NCI-H526 (cell line): ENCODE measurements around the gene GLRX3.
A peak's percentile ranks its signal among the peaks of the same experiment; 100 is the strongest.

Experiments
- DNase-seq, 2 experiments: peaks; one replicate each; lab custom pipeline; 2025; lab: John Stamatoyannopoulos, UW

The GLRX3 gene

DNA sequence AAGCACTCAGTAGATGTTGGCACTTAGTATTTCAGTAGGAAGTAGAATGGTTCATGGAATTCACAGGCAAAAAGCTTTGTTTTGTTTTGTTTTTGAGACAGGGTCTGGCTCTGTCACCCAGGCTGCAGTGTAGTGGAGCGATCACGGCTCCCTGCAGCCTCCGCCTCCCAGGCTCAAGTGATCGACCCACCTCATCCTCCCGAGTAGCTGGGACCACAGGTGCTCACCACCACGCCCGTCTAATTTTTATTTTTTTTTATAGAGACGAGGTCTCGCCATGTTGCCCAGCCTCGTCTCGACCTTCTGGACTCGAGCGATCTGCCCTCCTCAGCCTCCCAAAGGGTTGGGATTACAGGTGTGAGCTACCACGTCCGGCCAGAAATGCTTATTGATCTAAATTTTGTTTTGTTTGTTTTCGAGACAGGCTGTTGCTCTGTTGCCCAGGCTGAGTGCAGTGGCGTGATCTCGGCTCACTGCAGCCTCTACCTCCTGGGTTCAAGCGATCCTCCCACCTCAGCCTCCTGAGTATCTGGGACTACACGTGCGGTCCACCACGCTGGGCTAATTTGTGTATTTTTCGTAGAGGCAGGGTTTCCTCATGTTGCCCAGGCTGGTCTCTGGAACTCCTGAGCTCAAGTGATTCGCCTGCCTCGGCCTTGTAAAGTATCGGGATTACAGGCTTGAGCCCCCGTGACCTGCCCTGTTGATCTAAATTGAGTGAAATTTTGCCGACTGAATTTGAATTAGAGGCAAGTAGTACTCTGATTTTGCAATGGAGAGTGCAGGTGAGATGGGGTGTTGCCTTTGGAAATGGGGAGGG is 1.7 kb downstream of the GLRX3 start:
- no peak for DNase-seq

DNA sequence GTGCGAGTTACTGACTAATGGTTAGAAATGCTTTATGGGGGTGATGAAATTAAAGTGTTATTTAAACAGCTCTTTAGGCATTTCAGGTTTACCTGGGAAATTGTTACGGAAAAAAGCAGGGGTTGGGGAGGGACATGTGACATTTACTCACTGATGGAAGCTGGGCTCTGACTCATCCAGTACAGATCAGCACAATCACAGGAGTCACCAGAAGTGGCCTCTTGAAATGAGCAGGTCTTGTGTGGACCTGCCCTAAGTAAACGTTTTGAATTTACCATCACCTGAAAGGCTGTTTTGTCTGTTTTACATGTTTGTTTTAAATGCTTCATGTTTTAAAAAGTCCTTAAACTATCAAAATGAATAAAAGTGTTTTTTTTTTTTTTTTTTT is 2.3 kb downstream of the GLRX3 start:
- DNase-seq = no peak

DNA sequence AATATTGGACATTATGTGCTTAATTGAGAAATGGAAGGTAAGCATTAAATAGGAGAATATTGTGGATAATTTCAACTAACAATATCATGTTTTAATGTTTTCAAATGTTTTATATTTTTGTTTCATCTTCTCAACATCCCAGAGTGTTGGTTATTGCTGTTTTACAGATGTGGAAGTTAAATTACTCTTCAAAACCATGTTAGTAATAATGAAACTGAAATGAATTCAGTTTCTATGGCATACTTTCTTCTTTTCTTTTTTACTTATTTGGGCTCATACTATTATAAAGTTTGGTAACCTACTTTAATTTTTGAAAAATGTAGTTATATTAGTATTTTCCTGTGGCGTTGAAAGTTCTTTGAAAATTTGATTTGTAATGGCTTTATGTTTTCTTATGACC is 4.2 kb downstream of the GLRX3 start:
- no peak for DNase-seq

DNA sequence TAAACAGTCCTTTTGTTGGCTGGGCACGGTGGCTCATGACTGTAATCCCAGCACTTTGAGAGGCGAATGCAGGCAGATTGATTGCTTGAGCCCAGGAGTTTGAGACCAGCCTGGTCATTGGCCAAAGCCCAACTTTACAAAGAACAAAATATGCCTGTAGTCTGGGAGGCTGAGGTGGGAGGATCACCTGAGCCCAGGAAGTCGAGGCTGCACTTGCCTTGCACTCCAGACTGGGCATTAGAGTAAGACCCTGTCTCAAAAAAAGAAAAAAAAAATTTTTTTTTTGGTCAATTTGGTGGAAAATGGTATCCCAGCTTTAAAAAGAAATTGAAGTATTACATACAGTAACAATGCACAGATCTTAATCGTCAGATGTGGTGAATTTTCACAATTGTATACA is 4.8 kb downstream of the GLRX3 start:
- DNase-seq = no peak

DNA sequence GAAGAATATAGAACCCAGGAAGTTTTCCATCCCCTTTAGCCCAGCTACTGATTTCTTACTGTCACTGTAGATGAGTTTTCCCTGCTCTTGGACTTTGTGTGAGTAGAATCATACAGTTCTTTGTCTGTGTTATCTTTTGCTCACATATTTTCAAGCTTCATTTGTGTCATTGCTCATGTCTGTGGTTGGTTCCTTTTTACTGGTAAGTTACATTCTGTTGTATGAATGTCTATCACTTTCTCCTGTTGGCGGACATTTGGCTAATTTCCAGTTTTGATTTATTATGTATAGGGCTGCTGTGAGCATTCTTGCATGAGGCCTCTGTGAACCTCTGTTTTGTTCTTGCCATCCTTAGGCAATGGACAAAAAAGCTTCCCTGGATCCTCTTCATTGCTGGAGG is 5.3 kb downstream of the GLRX3 start:
- no peak for DNase-seq

DNA sequence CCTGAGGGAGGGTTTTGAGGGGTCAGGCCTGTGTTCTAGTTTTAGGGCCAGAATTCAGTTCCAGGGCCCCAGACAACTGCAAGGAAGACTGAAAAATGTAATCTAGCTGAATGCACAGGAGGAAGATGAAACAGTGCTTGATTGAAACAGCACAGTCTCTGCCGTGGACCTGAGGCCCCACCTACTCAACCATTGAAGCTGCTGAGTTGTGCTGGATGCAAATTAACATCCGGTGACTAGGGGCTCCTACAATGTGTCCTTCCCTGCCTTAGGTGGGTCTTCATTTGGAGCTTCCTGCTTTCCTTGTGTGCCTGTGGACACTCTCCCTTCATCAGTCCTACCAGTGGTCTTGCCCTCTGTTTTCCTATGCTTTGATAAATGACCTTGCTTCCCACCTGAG is 5.7 kb downstream of the GLRX3 start:
- DNase-seq = peak in 1 of 2 experiments; percentile 20

DNA sequence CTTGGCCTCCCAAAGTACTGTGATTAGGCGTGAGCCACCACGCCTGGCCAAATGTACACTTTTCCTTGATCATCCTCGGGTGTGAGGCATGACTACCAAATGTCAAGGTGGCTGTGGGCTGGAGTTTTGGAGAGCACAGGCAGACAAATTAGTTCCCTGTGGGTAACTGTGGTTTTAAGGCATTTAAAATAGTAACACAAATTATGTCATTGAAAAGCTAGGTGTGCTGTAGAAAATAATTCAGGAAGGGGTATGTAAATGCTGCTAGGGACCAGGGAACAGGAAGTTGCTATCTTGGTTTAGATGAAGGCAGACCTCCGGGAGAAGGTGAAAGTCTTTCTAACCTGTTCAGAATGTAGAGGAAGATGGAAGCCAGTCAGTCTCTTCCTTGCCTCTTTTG is 9.9 kb downstream of the GLRX3 start:
- DNase-seq = no peak

DNA sequence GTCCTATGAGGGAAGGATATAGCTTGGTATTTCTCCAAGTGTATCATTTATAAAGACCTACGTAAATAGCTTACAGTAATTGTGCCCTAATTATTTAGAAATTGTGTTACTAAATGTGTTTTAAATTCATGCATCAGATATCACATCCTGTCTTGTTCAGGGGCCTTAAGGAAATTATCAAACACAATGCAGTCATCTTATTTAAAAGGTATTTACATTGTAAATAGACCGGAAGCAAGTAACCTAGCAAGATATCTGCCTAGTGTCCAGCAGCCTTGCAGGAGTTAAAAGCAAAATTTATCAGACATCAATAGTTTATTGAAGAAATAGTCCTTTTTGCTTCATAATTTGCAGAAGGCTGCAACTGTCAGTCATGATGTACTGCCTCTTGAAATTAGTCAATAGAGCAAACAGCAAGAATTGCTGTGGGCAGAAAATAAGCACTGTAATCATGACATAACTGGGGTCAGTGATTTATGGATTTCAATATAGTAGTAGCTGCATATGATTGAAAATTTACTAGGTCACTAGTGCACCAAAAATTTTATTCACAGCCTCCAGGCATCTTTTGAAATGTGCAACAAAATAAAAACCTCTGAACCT is 23.1 kb downstream of the GLRX3 start:
- DNase-seq = no peak

DNA sequence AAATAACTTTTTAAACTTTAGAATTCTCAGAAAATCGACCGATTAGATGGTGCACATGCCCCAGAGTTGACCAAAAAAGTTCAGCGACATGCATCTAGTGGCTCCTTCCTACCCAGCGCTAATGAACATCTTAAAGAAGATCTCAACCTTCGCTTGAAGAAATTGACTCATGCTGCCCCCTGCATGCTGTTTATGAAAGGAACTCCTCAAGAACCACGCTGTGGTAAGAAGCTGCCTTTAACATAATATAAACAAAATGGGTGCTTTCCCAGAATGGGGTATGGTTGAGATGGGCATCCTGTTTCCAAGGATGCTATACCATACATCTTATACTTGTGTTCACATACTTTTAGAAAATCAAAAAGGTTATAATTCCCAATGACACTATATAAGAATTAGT is 24.6 kb downstream of the GLRX3 start:
- no peak for DNase-seq

DNA sequence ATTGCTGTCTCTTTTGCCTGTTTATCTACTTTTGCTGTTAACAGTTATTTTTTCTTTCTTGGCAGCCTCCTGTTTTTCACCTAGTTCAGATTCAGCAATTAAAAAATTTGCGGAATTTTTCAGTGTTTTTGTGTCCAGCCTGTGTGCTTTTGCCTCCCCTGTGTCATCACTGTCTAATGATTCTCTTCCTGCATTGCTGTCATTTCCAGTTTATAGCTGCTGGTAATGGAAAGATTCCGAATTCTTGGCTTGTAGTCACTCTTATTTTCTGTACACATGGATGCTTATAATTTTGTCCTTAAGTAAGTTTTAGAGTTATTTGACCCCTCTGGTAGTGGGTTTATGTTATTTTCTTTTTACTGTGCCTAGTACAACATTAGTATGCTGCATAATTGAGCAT is 25.1 kb downstream of the GLRX3 start:
- DNase-seq = no peak

DNA sequence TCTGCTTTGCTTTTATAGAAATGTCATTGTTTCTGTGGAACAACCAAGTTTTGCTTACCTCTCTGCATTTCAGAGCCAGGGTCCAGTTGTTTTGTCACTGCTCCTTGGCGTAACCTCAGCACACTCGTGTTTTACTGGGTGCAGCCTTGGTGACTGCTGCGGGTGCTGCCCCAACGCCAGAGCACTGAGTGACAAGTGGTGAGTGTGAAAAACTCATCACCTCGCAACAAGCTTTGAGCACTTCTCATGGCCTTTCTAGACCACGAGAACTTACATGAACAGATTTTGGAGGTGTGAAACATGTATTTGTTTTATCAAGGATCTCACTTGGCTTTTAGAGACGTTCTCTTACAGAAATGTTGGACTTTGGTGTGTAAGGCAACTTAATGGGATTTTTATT is 31.0 kb downstream of the GLRX3 start:
- no peak for DNase-seq

DNA sequence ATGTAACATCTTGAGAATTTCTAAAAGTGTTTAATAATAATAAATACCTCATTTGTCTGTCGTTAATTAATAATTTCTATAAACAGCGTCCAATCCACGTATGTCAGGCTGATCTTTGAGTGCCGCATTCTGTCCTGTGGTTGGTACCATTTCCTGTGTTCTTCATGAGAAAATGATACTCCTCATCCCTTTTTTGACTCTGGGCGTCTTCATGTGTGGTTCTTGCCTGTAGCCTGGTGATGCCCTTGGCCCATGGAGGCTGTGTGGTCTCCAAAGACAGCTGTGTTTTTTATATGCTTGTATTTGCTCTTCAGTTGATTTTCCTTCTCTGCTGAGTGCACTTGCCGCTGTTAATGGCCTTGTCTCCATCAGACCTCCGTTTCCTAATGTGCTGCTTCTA is 31.5 kb downstream of the GLRX3 start:
- DNase-seq = no peak

DNA sequence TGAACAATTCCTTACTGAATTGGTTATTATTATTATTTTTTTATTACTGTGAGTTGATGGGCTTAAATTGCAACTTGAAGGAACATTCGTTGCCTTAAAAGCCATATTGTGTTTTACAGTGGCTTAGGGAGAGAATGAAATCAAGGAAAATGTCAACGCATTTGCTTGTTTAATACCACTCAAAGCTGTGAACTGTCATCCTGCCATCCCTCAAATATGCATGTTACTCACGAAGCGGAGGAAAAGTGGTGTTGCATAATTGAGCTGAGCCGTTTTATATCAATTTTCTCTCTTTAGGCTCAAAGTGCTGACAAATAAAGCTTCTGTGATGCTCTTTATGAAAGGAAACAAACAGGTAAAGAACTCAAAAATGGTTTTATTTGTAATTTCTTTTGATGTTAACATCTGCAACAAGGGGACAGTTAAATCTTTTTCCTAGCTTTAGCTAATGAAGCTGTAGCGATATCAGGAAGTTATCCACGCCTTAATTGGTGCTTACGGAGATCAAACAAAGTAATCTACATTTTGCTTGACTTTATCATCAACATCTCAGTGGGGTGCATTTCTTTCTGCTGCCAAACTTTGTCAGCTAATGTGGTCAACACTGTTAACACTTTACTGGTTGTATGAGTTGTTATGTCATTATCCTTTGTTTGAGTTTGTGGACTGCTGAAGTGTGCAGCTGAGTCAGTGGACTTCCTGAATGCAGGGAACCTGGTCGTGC is 33.1 kb downstream of the GLRX3 start:
- no peak for DNase-seq

DNA sequence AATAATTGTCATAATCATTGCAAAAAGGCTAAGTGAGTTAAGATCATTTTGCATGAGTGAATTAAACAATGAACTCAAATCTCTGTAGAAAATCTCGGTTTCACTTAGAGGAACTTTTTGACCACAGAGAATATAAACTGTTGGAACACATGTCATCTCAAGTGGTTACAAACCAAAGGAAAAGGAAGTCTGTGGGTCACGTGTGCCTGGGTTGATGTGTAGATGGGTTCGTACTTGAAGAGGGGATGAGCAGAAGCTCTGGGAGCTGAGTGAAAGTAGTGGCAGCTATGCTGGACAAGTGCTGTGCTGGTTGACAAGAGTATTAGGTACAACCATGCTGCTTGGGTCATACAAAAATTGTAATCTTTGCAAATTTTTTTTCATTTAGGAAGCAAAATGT is 35.0 kb downstream of the GLRX3 start:
- DNase-seq = no peak

DNA sequence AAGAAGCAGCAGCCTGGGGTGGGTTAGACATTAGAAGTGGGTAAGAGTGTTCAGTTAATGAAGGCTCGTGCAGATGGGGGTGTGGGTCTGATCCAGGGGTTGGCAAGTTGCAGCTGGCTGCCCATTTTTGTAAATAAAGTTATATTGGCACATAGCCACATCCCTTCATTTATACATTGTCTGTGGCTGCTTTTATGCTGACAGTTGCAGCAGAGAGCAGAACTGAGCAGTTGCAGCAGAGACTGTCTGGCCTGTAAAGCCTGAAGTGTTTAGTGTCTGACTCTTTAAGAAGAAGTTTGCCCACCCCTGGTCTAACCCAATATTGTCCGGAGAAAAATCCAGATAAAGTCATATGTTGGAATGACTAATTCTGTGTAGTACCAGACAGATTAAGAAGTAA is 38.1 kb downstream of the GLRX3 start:
- DNase-seq = no peak

DNA sequence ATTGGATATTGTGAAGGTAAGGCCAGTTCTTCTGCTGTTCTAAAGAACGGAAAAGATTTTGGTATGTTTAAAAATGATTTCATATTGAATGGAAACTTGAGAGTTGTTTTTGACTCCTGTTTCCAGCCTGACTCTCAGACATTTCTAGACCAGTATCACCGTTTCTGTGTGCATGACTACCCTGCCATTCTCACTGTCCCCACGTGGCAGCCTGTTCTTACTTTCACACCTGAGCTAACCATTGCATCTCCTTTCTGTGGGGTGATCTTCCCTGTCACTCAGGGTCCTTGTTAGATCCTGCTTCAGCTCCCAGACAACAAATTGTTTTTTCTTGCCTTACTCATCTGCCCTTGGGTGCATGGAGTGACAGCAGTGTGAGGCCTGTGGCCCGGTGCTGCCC is 38.9 kb downstream of the GLRX3 start:
- no peak for DNase-seq

DNA sequence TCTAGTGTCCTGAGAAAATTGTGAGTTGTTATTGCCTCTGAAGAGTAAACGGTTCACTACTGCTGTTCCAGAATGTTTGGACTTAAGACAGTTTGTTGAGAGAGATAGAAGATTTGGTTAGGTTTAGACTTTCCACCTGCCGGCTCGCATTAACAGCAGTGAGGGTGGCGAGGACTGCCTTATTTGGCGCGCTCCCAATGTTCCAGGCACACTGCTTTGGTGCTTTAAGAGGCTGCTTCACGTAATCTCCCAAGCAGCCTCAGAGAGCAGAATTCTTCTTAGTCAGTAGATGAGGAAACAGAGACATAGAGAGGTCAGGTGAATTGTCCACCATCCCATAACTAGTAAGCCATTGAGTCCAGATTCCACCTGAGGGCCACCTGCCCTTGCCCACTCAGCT is 41.1 kb downstream of the GLRX3 start:
- DNase-seq = no peak

DNA sequence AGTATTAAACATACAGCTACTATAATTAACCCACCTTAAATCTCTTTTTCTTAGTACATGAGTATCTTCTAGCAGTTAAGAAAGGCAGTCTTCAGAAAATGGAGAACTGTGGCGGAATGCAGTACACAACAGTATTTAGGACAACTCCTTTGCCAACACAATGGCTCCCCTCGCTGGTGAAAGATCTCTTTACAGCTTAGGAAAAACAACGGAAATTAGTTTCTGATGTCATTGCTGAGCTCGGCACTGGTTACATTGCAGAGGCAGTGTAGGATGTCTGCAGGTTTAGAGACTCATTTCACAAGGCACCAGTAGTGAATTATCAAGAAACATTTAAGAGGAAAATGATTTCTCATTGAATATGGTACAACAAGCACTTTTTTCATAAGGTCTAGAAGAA is 43.4 kb downstream of the GLRX3 start:
- DNase-seq = peak in 1 of 2 experiments; percentile 34

DNA sequence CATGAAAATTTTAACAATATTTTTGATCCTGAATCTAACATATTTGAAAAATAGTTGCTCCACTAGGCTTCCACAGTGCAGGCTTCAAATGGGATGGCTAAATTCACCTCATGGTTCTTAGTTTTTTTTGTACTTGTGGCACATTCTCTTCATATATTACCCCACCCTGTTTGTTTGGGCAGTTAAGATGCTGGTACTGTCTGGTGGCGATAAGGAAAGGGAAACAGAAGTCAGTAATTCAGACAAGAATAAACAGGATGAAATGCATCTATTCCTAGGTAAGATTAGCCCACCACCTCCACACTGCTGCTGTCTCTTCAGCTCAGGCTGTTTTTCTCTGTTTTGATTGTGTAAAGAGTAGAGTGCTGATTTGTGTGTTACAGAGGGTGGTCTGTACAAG is 44.2 kb downstream of the GLRX3 start:
- DNase-seq = no peak

DNA sequence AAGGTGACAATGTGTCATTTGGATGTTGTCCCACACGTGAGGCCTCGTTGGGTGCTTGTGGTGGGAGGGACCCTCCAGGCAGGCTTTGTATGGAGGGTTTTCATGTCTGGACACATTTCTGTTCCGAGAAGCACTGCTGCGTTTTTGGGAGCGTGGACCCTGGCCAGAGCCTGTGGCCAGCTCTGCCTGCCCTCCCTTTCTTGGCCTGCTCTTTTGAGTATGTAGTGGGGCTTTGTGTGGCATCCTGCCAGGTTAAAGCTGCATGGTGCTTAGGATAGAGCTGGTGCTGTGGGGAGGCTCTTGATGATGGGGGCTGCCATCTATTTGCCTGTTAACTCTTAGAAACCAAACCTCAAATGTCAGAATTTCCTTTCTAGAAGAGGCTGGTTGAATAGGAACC is 45.7 kb downstream of the GLRX3 start:
- no peak for DNase-seq

DNA sequence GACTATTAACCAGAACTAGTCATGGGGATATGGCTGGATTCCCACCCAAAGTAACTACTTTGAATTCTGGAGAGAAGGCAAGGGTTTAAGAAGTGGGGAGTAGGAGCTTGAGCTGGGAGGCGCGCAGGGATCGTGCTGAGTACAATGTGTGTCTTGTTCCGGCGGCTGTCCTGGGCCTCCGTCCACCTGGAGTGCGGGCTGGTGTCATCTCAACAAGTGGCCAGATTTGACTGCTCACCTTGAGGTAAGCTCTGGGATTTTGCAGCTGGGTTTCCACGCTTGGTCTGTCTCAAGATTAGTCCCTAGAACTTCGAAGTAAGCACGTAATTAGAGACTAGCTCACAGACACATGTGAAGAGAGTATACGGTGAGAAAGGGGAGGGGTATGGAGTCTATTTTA is 49.4 kb downstream of the GLRX3 start:
- no peak for DNase-seq

DNA sequence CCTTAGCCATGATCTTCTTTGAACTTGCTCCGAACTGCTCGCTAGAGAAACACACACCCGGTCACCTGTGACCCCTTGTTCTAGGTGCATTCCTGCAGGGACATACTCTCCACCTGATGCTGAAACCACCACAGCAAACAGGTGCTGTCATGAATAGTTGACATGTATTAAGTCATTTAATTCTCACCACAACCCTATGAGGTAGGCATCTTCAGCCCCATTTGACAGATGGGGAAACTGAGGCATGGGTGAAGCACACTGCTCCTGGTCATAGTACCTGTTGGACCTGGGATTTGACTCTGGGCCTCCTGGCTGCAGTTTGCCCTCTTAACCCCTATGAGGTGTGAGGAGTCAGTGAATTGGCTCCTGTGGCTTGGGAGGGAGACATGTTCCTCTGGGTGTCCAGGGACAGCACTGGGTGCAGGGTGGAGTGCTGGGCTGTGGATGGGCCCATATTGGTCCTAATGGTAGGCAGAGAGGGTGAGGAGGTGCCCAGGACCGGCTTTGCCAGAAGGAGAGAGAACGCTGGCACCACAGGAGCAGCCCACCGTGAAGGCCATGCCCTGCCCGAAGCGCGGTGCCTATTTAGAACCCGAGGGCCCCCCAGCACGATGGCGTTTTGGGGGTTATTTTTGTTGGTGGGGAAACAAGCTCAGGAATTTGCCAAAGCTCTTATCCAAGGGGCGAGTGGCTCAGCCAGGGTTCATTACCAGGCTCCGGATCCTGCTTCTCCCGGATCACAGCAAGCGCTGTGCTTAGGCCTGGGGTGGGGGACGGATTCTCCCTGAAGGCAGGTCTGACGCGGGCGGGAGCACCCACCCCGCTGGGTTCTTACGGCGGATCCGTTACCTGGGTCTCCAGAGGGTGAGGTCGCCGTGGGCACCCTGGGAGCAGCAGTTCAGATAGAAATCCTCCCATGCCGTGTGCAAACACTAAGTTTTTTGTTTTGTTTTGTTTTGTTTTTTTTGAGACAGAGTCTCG is 52.3 kb downstream of the GLRX3 start:
- no peak for DNase-seq
